CD4-positive, alpha-beta T cell treated with Interleukin-15 for 1 hour (primary cell): ENCODE data around the gene ZBTB8B.
"Not testable (repeated sequence)": the region's sequence is repeated elsewhere in the genome, so short reads cannot be mapped to it uniquely, and the experiment has no call there.

Source experiments
- DNase-seq: peaks from one replicate; pipeline ENCODE4 v3.0.0-alpha.2; 2020

The ZBTB8B gene

DNA sequence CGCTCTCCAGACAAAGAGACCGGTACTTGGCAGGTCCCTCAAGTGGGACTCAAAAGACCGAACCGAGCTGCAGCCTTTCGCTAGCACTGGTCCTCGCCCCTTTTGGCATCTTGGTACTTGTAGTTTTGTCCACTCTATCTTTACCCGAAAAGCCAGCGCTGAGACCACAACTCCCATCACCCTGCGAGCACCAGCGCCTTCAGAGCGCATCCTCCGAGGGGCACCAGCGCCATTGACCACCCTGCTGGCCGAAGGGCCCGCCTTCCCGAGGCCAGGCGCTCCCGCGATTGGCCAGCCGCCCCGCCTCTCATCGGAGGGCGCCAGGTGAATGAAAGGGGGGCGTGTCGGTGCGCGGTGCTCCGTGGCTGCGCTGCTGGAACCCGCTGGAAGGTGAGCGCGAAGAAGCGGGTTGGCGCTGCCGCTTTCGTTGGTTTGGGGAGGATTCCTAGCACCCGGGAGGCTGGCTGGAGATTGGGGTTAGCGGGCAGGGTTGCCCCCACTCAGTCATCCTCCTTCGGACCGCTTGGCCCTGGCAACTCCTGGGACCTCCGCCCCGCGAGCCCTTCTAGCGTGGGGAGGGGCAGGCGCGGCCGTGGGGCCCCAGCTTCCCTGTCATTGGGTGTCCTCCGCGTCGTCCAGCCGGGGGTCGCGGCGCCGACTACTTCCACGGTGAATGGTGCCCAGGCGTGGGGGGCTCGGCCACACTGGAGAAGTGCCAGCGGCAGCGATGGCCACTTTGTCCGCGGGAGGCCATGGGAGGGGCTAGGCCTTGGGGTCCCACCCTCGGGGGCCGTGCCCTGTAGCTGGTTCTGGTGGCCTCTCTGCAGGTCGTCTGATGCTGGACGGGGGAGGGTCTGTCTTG, at the start of gene ZBTB8B:
TSS of gene ZBTB8B (plus strand) at position 357 of the 862 bp plus-strand sequence. CDS start 5,553 bp downstream, outside the sequence.
- peak; percentile 20 for DNase-seq

DNA sequence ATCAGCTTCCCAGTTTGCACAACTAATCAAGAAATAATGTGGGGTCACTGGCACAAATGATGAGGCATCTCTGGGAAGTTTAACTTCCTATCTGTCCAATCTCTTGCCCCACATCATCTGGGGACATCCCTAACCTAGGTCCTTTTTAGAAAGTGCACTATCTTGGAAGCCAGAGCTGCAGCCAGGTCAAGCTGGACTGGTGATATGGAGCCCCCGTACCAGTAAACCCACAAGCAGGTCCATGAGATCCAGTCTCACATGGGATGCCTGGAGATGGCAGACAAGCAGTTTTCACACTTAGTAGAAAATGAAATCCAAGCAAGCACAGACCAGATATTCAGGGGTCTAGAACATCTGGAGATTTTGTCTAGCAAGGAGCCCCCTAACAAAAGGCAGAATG, 43.1 kb upstream of the ZBTB8B start:
- no peak for DNase-seq

DNA sequence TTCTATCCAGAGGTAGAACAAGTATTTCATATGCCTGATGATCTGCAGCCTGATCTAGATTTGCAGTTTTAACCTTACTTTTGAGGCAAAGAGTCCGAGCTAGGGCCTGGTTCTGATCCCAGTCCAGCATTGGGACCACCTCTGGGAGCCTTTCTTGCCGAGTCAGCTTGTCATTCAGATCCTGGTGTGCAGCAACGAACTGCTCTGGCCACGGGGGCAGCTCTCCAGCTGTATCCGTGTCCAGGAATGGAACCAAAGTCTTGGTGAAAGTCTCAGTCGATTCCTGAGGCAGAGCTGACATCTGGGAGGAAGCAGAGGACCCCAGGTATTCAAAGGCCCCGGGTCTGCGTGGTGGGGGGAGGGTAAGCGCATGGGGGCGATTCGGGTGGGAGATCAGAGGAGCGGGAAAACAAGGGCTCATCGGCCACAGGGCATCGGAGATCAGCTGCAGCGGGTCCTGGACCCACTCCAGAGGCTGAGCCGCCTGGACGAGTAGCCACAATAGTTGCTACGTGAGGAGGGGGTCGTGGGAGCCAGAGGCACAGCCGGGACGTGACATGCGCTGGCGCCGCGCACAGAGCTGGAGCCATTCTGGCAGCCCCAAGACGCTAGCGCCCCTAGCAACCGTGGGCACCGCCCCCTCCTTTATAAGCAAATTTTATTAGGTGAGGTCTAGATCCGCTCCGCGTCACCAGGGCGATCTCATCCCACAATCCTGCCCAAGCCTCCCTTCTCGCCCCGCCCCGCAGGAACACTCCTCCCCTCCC, 38.2 kb upstream of the ZBTB8B start:
- no peak for DNase-seq

DNA sequence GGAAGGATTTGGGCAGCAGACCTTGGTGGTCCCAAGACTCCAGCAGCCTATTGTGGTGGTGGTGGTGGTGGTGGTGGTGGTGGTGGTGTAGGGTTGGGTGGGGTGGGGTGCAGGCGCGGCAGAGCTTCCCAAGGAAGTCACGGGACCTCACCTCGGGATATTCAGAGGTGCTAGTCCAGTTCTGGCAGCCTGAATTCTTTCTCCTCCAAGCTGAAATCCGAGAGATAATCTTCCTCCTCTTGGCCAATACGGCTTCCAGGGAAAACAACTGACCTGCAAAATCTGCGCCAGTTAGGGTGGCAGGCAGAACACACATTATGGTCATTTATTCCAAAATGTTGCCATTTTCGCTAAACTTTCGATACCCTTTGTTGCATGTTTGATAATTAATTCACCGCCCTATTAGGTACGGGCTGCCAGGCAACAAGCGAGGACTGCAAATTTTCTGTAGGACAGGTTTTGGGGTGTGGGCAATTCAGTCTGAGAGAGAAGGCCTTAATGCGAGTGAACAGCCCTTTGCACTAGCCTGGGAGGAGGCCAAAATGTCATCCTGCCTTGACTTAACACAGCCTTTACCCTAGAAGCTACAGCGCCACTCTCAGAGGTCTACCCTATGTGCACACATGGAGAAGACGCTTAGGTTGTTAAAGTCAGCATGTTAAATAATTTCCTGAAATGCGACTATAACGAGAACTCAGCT, 37.5 kb upstream of the ZBTB8B start:
- DNase-seq = no peak

DNA sequence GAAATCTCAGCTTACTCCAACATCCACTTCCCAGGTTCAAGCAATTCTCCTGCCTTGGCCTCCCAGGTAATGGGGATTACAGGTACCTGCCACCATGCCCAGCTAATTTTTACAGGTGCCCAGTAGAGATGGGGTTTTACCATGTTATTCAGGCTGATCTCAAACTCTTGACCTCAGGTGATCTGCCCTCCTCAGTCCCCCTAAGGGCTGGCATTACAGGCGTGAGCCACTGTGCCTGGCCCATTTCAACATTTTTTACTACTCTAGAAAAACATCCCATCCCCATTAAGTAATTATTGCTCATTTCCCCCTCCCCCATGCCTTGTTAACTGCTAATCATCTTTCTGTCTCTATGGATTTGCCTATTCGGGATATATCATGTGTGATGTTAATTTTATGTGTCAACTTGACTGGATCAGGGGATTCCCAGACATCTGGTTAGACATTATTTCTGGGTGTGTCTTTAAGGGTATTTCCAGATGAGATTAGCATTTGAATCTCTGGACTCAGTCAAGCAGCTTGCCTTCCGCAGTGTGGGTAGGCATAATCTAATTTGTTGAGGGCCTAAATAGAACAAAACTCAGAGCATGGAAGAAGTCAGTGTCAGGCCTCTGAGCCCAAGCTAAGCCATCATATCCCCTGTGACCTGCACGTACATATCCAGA, 33.0 kb upstream of the ZBTB8B start:
- DNase-seq = no peak

DNA sequence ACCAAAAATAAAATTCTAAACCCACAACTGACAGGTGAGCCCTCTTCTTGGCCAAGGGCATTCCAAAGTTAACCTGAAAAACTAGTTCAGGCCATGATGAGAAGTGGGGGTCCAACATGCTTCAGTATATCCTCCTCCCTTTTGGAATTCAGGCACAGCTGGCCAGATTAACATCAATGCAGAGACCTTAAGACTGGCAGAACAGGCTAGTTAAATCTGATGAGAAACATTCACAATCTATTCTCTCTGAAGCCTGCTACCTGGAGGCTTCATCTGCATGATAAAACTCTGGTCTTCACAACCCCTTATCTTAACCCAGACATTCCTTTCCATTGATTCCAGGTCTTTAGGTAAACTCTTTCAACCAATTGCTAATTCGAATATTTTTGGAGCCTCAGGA, 26.7 kb upstream of the ZBTB8B start:
- no peak for DNase-seq

GRCh38 chr1:32438777-32439176, 26.1 kb upstream of the ZBTB8B start:
- not testable (repeated sequence) for DNase-seq

DNA sequence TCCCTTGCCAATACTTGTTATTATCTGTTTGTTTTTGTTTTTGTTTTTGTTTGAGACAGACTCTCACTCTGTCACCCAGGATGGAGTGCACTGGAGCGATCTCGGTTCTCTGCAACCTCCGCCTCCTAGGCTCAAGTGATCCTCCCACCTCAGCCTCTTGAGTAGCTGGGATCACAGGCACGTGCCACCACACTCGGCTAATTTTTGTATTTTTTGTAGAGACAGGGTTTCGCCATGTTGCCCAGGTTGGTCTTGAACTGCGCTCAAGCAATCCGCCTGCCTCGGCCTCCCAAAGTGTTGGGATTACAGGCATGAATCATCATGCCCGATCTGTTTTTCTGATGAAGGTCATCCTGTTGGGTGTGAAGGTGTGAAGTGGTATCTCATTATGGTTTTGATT, 23.4 kb upstream of the ZBTB8B start:
- DNase-seq = not testable (repeated sequence)

- DNase-seq = no peak
Observed at GRCh38 chr1:32447469-32448185, 17.2 kb upstream of the ZBTB8B start.

DNA sequence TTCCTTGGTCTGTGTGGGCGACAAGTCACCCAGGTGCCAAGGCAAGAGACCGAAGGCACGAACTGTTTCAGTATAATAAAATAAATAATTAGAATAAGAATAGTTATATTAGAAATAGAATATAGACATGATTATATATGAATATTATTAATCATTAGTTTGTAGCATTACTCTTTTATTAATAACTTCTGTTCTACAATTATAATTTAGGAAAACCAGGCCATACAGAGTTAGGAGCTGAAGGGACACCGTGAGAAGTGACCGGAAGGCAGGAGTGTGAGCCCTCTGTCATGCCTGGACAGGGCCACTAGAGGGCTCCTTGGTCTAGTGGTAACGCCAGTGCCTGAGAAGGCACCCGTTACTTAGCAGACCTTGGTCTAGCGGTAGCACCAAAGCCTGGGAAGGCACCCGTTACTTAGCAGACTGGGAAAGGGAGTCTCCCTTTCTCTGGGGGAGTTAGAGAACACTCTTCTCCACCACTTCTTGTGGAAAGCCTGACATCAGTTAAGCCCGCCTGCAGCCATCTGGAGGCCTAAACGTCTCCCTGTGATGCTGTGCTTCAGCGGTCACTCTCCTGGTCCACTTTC, 16.6 kb upstream of the ZBTB8B start:
- peak; percentile 29 for DNase-seq

- no peak for DNase-seq
Observed at GRCh38 chr1:32448773-32449456, 16.0 kb upstream of the ZBTB8B start.

DNA sequence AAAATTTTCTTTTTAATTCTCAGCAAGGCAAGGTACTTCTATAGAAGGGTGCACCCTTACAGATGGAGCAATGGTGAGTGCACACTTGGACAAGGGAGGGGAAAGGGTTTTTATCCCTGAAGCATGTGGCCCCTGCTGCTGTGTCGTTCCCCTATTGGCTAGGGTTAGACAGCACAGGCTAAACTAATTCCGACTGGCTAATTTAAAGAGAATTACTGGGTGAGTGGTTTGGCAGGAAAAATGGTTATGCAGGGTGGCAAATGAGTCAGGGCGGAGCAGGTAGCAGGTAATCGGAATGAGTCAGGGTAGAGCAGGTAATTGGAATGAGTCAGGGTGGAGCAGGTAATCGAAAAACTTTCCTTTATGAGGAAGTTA, 15.4 kb upstream of the ZBTB8B start:
- not testable (repeated sequence) for DNase-seq

DNA sequence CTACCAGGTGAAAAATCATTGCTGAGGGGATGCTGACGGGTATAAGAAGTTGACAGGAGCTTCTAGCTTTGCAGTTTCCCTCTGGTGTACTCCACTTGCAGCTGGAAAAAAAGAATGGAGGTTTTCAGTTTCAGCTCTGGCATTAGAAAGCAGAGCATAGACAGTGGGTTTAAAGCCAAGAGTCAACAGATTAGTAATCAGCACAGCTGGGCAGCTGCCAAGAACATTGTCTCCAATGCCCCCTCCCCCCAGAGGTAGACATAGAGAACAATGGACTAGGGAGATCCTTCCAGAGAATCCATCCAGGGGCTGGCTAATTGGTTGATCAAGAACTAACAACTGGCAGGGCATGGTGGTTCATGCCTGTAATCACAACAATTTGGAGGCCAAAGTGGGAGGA, 10.1 kb upstream of the ZBTB8B start:
- DNase-seq = no peak

GRCh38 chr1:32455958-32456357, 8.9 kb upstream of the ZBTB8B start:
- DNase-seq = no peak

GRCh38 chr1:32458798-32459197, 6.1 kb upstream of the ZBTB8B start:
- DNase-seq = not testable (repeated sequence)

GRCh38 chr1:32462977-32463376, 1.9 kb upstream of the ZBTB8B start:
- DNase-seq = not testable (repeated sequence)

DNA sequence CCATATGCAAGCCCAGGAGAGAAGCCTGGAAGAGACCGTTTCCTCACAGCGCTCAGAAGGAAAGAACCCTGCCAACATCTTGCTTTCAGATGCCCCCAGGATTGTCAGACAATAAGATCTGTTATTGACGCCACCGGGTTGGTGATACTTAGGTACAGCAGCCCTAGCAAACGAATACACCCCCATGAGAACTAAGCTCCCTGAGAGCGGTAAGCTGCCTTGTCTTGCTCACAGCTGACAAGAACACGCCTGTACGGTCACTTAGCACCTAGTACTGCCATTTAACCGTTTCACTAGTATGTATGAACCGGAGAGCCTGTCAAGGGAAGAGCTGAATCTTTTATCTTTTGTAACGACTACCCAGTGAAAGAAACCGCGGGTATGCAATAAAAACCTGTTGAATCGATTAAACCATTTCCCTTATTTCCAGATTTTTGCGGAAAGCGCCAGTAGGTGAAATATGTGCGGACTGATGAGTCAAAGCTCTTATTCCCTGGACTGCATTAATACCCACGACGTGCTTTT, 619 bp upstream of the ZBTB8B start:
- DNase-seq = no peak

GRCh38 chr1:32465578-32465933, 684 bp downstream of the ZBTB8B start:
- DNase-seq = no peak

DNA sequence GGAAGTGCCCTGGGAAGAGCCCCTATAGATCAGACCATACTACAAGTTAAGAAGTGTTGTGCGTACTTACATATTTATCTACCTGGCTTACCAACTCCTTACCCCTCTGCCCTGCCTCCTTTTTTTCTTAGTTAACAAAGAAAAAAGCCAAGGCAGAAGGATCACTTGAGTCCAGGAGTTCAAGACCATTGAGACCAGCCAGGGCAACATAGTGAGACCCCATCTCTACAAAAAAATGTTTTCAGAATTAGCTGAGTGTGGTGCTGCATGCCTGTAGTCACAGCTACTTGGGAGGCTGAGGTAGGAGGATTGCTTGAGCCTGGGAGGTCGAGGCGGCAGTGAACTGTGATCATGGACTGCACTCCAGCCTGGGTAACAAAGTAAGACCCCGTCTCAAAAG, 1.9 kb downstream of the ZBTB8B start:
- DNase-seq = no peak

- DNase-seq = no peak
Observed at GRCh38 chr1:32468791-32469190, 3.9 kb downstream of the ZBTB8B start.

DNA sequence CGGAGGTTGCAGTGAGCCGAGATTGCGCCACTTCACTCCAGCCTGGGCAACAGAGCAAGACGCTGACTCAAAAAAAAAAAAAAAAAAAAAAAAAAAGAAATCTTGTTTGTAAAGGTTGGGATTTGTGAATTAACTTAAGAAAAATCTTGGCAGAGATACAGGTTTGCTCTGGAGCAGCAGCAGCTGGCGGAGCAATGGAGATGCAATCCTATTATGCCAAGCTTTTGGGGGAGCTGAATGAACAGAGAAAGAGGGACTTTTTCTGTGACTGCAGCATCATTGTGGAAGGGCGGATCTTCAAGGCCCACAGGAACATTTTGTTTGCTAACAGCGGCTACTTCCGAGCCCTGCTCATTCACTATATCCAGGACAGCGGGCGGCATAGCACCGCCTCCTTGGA, 5.6 kb downstream of the ZBTB8B start:
- no peak for DNase-seq
